ENCODE measurements around the gene TMEM170A.

DNA sequence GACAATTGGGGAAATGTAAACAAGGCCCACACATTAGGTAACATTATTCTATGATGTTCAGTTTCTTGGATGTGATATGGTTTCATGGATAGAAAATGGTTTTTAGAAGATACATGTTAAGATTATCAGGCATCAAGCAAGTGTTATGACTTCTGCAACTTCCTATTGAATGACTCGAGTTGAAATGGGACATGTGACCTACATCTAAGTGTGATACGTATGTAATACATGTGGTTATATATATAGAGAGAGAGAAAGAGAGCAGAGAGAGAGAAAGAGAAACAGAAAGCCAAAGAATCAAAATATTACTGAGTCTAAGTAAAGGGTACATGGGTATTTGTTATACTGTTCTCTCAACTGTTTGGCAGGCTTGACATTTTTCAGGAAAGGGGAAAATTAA lies 1.7 kb downstream of the TMEM170A start:
- TF ChIP-seq, protein P1, sequence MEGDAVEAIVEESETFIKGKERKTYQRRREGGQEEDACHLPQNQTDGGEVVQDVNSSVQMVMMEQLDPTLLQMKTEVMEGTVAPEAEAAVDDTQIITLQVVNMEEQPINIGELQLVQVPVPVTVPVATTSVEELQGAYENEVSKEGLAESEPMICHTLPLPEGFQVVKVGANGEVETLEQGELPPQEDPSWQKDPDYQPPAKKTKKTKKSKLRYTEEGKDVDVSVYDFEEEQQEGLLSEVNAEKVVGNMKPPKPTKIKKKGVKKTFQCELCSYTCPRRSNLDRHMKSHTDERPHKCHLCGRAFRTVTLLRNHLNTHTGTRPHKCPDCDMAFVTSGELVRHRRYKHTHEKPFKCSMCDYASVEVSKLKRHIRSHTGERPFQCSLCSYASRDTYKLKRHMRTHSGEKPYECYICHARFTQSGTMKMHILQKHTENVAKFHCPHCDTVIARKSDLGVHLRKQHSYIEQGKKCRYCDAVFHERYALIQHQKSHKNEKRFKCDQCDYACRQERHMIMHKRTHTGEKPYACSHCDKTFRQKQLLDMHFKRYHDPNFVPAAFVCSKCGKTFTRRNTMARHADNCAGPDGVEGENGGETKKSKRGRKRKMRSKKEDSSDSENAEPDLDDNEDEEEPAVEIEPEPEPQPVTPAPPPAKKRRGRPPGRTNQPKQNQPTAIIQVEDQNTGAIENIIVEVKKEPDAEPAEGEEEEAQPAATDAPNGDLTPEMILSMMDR (IDR thresholded peaks at IDR 0.05; ENCODE audit: insufficient read depth, low read depth, low read length), result no peak
- no peak for TF ChIP-seq EZH2 (IDR thresholded peaks at IDR 0.05; ENCODE audit: insufficient read depth, low read length)
